PFSK-1 (cell line): ENCODE data around the gene FOXN1.

ENCODE experiments used
- POLR2AphosphoS5 ChIP-seq: IDR thresholded peaks from 2 replicates; pipeline ENCODE4 v1.6.1; 2012; ENCODE audit warnings: low read depth, mild to moderate bottlenecking, control low read depth, low read length, moderate library complexity
- REST ChIP-seq, 2 experiments: IDR thresholded peaks; 2 replicates each; pipeline versions ENCODE4 v1.6.1 to v1.8.0; 2011 to 2012; ENCODE audit warnings: low read depth in 2 of 2, low read length in 2 of 2, control low read depth in 1 of 2, inconsistent platforms in 1 of 2, mild to moderate bottlenecking in 1 of 2, moderate library complexity in 1 of 2; ENCODE audit not compliant: insufficient read depth in 1 of 2
- SIN3A ChIP-seq: IDR thresholded peaks from 2 replicates; pipeline ENCODE4 v1.6.1; 2012; ENCODE audit warnings: mild to moderate bottlenecking, low read length, moderate library complexity, borderline replicate concordance; ENCODE audit not compliant: insufficient read depth
- TAF1 ChIP-seq: IDR thresholded peaks from 2 replicates; pipeline ENCODE4 v1.6.1; 2012; ENCODE audit warnings: low read length, control low read depth, borderline replicate concordance; ENCODE audit not compliant: insufficient read depth

GRCh38 chr17:28527859-28528258, 21.7 kb downstream of the FOXN1 start:
- TF ChIP-seq SIN3A (no peak), TAF1 (no peak), POLR2AphosphoS5 (no peak), REST (IDR thresholded peaks at IDR 0.05; ENCODE audit: insufficient read depth in 1 of 2, low read depth in 2 of 2, low read length in 2 of 2) (no peak)
